HepG2 (cell line): ENCODE measurements around the gene KCTD13. TPM values are rescaled to one million over a fixed set of nuclear protein-coding genes. Genes with fewer than 3 reads are reported as not detected.

ENCODE experiments used
- CERS6 ChIP-seq: sonication (generic); formaldehyde crosslinking; IDR thresholded peaks from 2 replicates; pipeline ENCODE4 v1.5.0; 2020; ENCODE audit warnings: missing genetic modification reagents
- ELK4 ChIP-seq: sonication (generic); formaldehyde crosslinking; IDR thresholded peaks from 2 replicates; pipeline ENCODE4 v1.9.0; 2021; ENCODE audit warnings: missing genetic modification reagents, borderline replicate concordance
- ESRRA ChIP-seq: sonication (generic); formaldehyde crosslinking; IDR thresholded peaks from 2 replicates; pipeline ENCODE4 v1.5.1; 2020; ENCODE audit warnings: mild to moderate bottlenecking, low read depth, missing genetic modification reagents
- HNRNPH1 ChIP-seq: fragments of 200-400 bp; formaldehyde crosslinking; optimal IDR thresholded peaks from 2 replicates; pipeline ENCODE3; 2017; ENCODE audit warnings: mild to moderate bottlenecking, low read depth, low read length
- IKZF1 ChIP-seq: fragments of 450-650 bp; IDR thresholded peaks from 2 replicates; pipeline ENCODE4 v1.7.1; 2016
- IRF1 ChIP-seq: sonication (generic); formaldehyde crosslinking; IDR thresholded peaks from 2 replicates; pipeline ENCODE4 v1.4.0; 2020; ENCODE audit warnings: low read depth, mild to moderate bottlenecking, missing genetic modification reagents
- IRF9 ChIP-seq: sonication (generic); formaldehyde crosslinking; IDR thresholded peaks from 2 replicates; pipeline ENCODE4 v1.8.0; 2022; ENCODE audit warnings: missing genetic modification reagents, mild to moderate bottlenecking, borderline replicate concordance
- JUNB ChIP-seq: sonication (generic); formaldehyde crosslinking; IDR thresholded peaks from 2 replicates; pipeline ENCODE4 v1.8.0; 2022; ENCODE audit warnings: missing genetic modification reagents, mild to moderate bottlenecking, borderline replicate concordance
- MBNL3 ChIP-seq: fragments of 250-450 bp; sonication (Bioruptor Pico); conservative IDR thresholded peaks from 2 replicates; pipeline ENCODE4 v1.8.0; 2022; ENCODE audit warnings: mild to moderate bottlenecking, inconsistent platforms
- NAIF1 ChIP-seq: sonication (generic); formaldehyde crosslinking; IDR thresholded peaks from 2 replicates; pipeline ENCODE4 v1.5.0; 2020; ENCODE audit warnings: mild to moderate bottlenecking, missing genetic modification reagents, borderline replicate concordance
- PLRG1 ChIP-seq: fragments of 450-650 bp; conservative IDR thresholded peaks from 2 replicates; pipeline ENCODE4 v1.6.1; 2016
- PLSCR1 ChIP-seq: sonication (generic); formaldehyde crosslinking; IDR thresholded peaks from 2 replicates; pipeline ENCODE4 v1.5.0; 2020; ENCODE audit warnings: missing genetic modification reagents, mild to moderate bottlenecking, borderline replicate concordance
- SP1 ChIP-seq, 2 experiments: fragments of 450-650 bp in 1 of 2; sonication (generic) in 1 of 2; formaldehyde crosslinking in 1 of 2; IDR thresholded peaks; 2 replicates each; pipeline versions ENCODE4 v1.4.0 to v1.6.1; 2016 to 2020; ENCODE audit warnings: missing genetic modification reagents in 1 of 2
- SP4 ChIP-seq: sonication (generic); formaldehyde crosslinking; IDR thresholded peaks from 2 replicates; pipeline ENCODE4 v1.8.1; 2023; ENCODE audit warnings: mild to moderate bottlenecking, missing genetic modification reagents
- ZBTB43 ChIP-seq: sonication (generic); formaldehyde crosslinking; conservative IDR thresholded peaks from 2 replicates; pipeline ENCODE4 v1.4.0; 2020; ENCODE audit warnings: missing genetic modification reagents
- ZFP82 ChIP-seq: sonication (generic); formaldehyde crosslinking; IDR thresholded peaks from 2 replicates; pipeline ENCODE4 v1.5.1; 2020; ENCODE audit warnings: mild to moderate bottlenecking, missing genetic modification reagents, borderline replicate concordance
- ZKSCAN1 ChIP-seq: fragments of 150-350 bp; IDR thresholded peaks from 2 replicates; pipeline ENCODE4 v1.6.1; 2014; ENCODE audit warnings: low read length
- ZNF10 ChIP-seq: sonication (generic); formaldehyde crosslinking; IDR thresholded peaks from 2 replicates; pipeline ENCODE4 v1.4.0; 2020; ENCODE audit warnings: mild to moderate bottlenecking, low read depth, missing genetic modification reagents, borderline replicate concordance
- ZNF335 ChIP-seq: sonication (generic); formaldehyde crosslinking; IDR thresholded peaks from 2 replicates; pipeline ENCODE4 v1.4.0; 2020; ENCODE audit warnings: missing genetic modification reagents
- ZNF800 ChIP-seq: sonication (generic); formaldehyde crosslinking; IDR thresholded peaks from 2 replicates; pipeline ENCODE4 v1.4.0; 2020; ENCODE audit warnings: missing genetic modification reagents
- polyA plus RNA-seq, 8 experiments: library from polyadenylated mRNA; depleted of rRNA in 3 of 8; stranded (reverse) in 7 of 8; unstranded in 1 of 8; fragments of >200 nt; fragmentation: Illumina TruSeq in 4 of 8; extraction: Trizol in 4 of 8; gene quantifications; 2 replicates each; pipeline versions ENCODE4 v1.2.1 to v1.2.3, GENCODE V29; 2011 to 2016; ENCODE audit warnings: low read depth in 4 of 8, missing spikeins in 1 of 8, mixed read lengths in 1 of 8; ENCODE audit not compliant: insufficient read depth in 1 of 8
- total RNA-seq, 5 experiments: library from RNA; depleted of rRNA; stranded (reverse); fragments of >200 nt; fragmentation: Illumina TruSeq; extraction: Trizol; gene quantifications; 2 replicates each; pipeline ENCODE4 v1.2.3, GENCODE V29; 2016; ENCODE audit warnings: low read depth in 1 of 5

Gene KCTD13
- total and polyA plus RNA-seq, 2 of the 13 experiments (the other 11 are each of a cell fraction or from before 2014, with no cell fraction given) = 6.3 to 14.7 TPM

GRCh38 chr16:29973384-29974246 is 47.6 kb upstream of the KCTD13 start, which contains the start of gene TAOK2 (continued):
- TF ChIP-seq MBNL3 (CRISPR knock-in tag) (no peak), SP1 (IDR thresholded peaks at IDR 0.05) (no peak), SP1 (CRISPR knock-in tag; IDR thresholded peaks at IDR 0.05) (peak; percentile 81), IKZF1 (no peak), ZNF800 (CRISPR knock-in tag) (peak; percentile 87; the same call in 1 of the 2 replicates), HNRNPH1 (peak; percentile 94), ZKSCAN1 (no peak), ZNF10 (no peak), CERS6 (CRISPR knock-in tag) (no peak), ESRRA (peak; percentile 80; the same call in 1 of the 2 replicates), PLSCR1 (CRISPR knock-in tag) (no peak), SP4 (CRISPR knock-in tag) (peak; percentile 97), IRF1 (no peak), ZFP82 (CRISPR knock-in tag) (no peak; the same call in 1 of the 2 replicates), ZNF335 (CRISPR knock-in tag) (peak; percentile 59; the same call in 1 of the 2 replicates), NAIF1 (CRISPR knock-in tag) (no peak), JUNB (CRISPR knock-in tag) (0 out of 2 replicates have a peak, but pooled peaks have one; percentile 9), IRF9 (no peak; the same call in 1 of the 2 replicates), ELK4 (CRISPR knock-in tag) (no peak), PLRG1 (no peak), ZBTB43 (CRISPR knock-in tag) (peak; percentile 91; the same call in 1 of the 2 replicates)
